Stimulated activated CD4-positive, alpha-beta T cell treated with anti-CD3 and anti-CD28 coated beads, Interleukin-12 subunit alpha, Interleukin-12 subunit beta, amount 100 ng/mL, for 24 hours (primary cell): ENCODE measurements around the gene HIP1.
"Not testable (repeated sequence)": the region's sequence is repeated elsewhere in the genome, so short reads cannot be mapped to it uniquely, and the experiment has no call there.

Experiments
- DNase-seq, 2 experiments: peaks; one replicate each; pipeline ENCODE4 v3.0.0-alpha.2; 2020; ENCODE audit warnings: low read depth in 2 of 2

The HIP1 gene

GRCh38 chr7:75686551-75686950, 52.2 kb downstream of the HIP1 start:
- DNase-seq: no peak

GRCh38 chr7:75682052-75682451, 56.7 kb downstream of the HIP1 start:
- DNase-seq: not testable (repeated sequence)

DNA sequence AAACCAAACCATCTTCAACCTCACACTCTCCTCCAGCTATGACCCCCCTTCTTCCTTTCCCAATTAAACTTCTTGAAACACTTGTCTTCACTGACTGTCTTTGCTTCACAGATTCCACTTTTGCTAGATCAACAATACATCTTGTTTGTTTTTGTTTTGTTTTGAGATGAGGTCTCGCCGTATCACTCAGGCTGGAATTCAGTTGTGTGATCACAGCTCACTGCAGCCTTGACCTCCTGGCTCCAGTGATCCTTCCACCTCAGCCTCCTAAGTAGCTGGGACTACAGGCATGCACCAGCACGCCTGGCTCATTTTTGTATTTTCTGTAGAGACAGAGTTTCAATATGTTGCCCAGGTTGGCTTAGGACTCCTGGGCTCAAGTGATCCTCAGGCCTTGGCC, 59.7 kb downstream of the HIP1 start:
- no peak for DNase-seq

DNA sequence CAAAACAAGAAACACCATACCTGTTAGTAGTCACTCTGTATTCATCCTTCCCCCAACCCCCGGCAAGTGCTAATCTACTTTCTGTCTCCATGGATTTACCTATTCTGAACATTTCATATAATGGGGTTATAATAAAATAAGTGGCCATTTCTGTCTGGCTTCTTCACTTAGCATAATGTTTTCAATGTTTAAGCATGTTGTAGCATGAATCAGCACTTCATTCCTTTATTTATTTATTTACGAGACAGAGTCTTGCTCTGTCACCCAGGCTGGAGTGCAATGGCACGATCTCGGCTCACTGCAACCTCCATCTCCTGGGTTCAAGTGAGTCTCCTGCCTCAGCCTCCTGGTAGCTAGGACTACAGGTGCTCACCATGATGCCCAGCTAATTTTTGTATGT, 69.2 kb downstream of the HIP1 start:
- DNase-seq: no peak

DNA sequence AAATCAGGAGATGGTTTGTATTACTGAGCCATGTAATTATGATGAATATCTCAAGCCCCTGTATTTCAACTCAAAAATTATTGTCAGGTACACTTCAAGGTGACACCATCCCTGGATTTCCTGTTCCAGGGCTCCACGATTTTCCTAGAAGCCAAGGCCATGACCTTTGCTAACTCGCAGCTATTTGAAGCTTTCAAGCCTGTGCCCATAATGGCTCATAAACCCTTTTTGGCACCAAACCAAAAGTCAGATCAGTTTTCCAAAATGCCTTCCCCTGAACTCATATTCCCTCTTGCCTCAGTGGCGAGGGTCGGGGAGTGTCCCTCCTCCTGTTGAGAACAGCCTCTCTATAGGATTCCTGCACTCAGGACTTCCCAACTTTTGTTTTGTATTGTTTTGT, 70.8 kb downstream of the HIP1 start:
- DNase-seq: no peak

- no peak for DNase-seq
These were observed 75.3 kb downstream of the HIP1 start for GRCh38 chr7:75663302-75663907.

- DNase-seq: no peak
These were observed 76.0 kb downstream of the HIP1 start for GRCh38 chr7:75662579-75663301.

DNA sequence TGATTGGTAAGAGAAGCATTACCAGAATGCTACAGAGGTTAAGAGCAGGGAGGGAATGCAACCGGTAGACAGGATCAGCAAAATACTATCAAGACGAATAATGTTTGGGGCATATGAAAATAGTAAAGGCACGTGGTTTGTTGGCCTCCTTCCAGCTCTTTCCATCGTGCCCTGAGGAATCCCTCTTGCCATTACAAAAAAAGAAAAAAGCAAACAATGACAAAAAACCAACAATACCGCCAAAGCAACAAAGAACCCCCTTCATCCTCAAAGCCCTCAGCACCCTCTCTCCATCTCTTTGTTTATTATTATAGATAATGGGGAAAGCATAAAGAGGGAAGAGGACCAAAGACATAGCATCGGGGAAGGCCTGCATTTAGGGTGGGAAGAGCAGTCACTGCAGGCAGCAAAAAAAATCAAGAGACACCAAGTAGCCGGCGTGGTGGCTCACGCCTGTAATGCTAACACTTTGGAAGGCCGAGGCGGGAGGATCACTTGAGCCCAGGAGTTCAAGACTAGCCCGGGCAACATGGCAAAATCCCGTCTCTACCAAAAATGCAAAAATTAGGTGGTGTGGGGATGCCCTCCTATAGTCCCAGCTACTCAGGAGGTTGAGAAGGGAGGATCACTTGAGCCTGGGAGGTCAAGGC, 78.0 kb downstream of the HIP1 start:
- DNase-seq: no peak

DNA sequence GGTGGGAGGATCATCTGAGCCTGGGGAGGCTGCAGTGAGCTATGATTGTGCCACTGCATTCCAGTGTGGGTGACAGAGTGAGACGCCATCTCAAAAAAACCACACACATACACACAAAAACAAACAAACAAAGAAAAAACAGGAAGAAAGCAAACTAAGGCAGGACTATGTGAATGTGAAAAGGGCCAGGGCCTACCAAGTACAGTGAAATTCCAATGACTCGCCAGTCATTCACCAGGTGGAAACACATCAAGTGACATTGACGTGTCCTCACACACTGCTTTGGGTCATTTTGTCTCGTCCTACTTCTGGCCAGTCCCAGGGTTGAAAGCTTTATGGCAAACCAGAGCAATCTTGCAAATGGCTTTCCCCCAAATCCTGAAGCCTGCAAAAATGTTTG, 79.9 kb downstream of the HIP1 start:
- DNase-seq: no peak

GRCh38 chr7:75658369-75658768, 80.4 kb downstream of the HIP1 start:
- no peak for DNase-seq

GRCh38 chr7:75657866-75658265, 80.9 kb downstream of the HIP1 start:
- DNase-seq: no peak

DNA sequence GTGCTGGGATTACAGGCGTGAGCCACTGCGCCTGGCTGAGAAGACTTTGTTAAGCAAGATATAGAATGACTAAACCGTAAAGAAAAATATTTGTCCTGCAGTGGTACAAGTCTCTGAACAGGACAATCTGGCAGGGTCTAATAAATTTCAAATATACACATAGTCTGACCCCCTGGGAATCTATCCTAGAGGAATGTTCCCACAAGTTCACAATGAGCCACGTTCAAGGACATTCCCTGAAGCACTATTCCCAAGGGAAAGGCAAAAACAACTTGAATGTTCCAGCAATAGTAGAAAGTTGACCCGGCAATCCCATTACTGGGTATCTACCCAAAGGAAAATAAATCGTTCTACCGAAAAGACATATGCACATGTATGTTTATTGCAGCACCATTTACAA, 82.0 kb downstream of the HIP1 start:
- DNase-seq: no peak

- no peak for DNase-seq
These were observed 83.2 kb downstream of the HIP1 start for GRCh38 chr7:75655536-75655935.

GRCh38 chr7:75654855-75655254, 83.9 kb downstream of the HIP1 start:
- no peak for DNase-seq

DNA sequence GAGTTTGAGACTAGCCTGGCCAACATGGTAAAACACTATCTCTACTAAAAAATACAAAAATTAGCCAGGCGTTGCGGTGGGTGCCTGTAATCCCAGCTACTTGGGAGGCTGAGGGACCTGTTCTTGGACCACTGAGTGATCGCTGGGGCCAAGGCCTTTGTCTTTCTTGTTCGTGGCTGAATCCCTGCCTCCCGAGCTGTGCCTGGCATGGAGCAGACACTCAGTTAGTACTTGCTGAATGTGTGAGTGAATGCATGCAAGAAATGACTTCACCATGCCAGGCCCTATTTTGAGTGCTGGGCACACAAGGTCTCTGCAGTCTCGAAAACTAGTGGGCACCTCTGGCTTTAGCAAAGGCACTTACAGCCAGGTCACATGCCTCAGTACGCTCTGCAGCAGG, 85.1 kb downstream of the HIP1 start:
- DNase-seq: no peak

- no peak for DNase-seq
These were observed 86.0 kb downstream of the HIP1 start for GRCh38 chr7:75652788-75653187.

- no peak for DNase-seq
These were observed 88.1 kb downstream of the HIP1 start for GRCh38 chr7:75650681-75651080.

DNA sequence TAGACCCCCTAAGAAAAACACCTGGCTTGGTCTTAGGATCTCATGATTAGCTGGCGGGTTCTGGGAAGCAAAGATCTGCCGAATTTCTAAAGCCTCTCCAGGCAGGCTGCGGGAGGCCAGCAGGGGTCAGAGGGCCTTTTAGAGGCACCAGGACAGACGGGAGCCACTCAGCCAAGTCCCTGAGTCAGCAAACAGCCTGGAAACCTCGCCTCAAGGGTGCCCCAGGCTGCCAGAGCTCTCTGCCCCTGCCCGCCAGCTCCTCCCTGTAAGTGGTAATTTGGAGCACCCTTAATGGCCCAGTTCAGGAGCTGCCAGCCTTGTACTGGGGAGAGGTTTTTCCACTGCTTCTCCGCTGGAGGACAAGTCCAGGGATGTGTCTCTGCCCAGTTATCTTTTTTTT, 88.7 kb downstream of the HIP1 start:
- DNase-seq: no peak

DNA sequence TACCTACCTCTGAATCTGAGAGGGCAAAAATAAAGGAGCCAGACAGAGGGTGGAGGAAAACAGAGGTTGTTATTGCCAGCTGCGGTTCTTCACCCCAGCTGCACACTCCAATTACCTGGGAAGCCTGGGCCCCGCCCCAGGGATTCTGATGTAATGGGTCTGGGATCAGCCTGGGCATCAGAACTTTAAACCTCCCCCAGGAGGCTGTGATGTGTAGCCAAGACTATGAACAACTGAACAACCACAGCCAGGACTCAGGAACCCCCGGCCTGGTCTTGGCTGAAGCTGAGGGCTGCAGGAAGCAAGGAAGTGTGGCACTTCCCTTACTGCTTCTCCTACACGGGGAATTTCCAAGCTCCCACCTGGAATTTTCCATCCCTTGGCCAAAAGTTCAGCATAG, 89.3 kb downstream of the HIP1 start:
- no peak for DNase-seq

GRCh38 chr7:75647709-75648438, 90.9 kb downstream of the HIP1 start:
- no peak for DNase-seq

GRCh38 chr7:75646571-75647102, 92.1 kb downstream of the HIP1 start:
- DNase-seq: no peak

DNA sequence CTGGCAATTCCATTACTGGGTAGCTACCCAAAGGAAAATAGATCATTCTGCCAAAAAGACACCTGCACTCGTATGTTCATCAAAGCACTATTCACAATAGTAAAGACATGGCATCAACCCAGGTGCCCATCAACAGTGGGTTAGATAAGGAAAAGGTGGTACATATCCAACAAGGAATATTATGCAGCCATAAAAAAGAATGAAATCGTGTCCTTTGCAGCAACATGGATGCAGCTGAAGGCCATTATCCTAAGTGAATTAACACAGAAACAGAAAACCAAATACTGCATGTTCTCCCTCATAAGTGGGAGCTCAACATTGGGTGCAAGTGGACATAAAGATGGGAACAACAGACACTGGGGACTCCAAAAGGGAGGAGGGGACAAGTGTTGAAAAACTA, 93.2 kb downstream of the HIP1 start:
- no peak for DNase-seq
